Right renal pelvis (tissue), 4 donors: ENCODE results near the gene COL11A2. TPM values are rescaled to one million over a fixed set of nuclear protein-coding genes. Genes with fewer than 3 reads are reported as not detected.
A peak's percentile ranks its signal among the peaks of the same experiment; 100 is the strongest.
"Not testable (repeated sequence)": the region's sequence is repeated elsewhere in the genome, so short reads cannot be mapped to it uniquely, and the experiment has no call there.

Source experiments
- DNase-seq, 4 donors: peaks; one replicate each; pipeline ENCODE4 v3.0.0-alpha.2; 2013; ENCODE audit warnings: low read depth in 4 of 4, low spot score in 3 of 4, missing footprints in 1 of 4
- polyA plus RNA-seq, 4 donors: library from polyadenylated mRNA; unstranded; fragments of 120-200 nt; gene quantifications; one replicate each; pipeline ENCODE4 v1.2.1, GENCODE V29; 2013; ENCODE audit not compliant: insufficient read length in 4 of 4

The COL11A2 gene
- 1 to 10 TPM; 4.7 to 5.6 (median 5.4) TPM for polyA plus RNA-seq

GRCh38 chr6:33192105-33192646, at the start of gene COL11A2:
COL11A2 (minus strand) TSS chr6:33192467; CDS start chr6:33192240, 227 bp downstream.
- DNase-seq: no peak

- DNase-seq: no peak
Measured at GRCh38 chr6:33241968-33242367, 49.7 kb upstream of the COL11A2 start.

- no peak for DNase-seq
Measured at GRCh38 chr6:33237741-33238140, 45.5 kb upstream of the COL11A2 start.

GRCh38 chr6:33236852-33237251, 44.6 kb upstream of the COL11A2 start:
- DNase-seq: no peak

- no peak for DNase-seq
Measured at GRCh38 chr6:33236328-33236727, 44.1 kb upstream of the COL11A2 start.

- DNase-seq: no peak
Measured at GRCh38 chr6:33235221-33235634, 43.0 kb upstream of the COL11A2 start.

GRCh38 chr6:33226503-33227120, 34.3 kb upstream of the COL11A2 start:
- DNase-seq: not testable (repeated sequence)

- DNase-seq: no peak
Measured at GRCh38 chr6:33217681-33218080, 25.4 kb upstream of the COL11A2 start.

- DNase-seq: no peak
Measured at GRCh38 chr6:33217246-33217645, 25.0 kb upstream of the COL11A2 start.

GRCh38 chr6:33216117-33216649, 23.9 kb upstream of the COL11A2 start:
- no peak for DNase-seq

GRCh38 chr6:33215271-33216116, 23.2 kb upstream of the COL11A2 start:
- no peak for DNase-seq

- no peak for DNase-seq
Measured at GRCh38 chr6:33213989-33214335, 21.7 kb upstream of the COL11A2 start.

GRCh38 chr6:33213166-33213988, 21.1 kb upstream of the COL11A2 start:
- DNase-seq: no peak

GRCh38 chr6:33212857-33213165, 20.5 kb upstream of the COL11A2 start:
- no peak for DNase-seq

- no peak for DNase-seq
Measured at GRCh38 chr6:33211666-33212422, 19.6 kb upstream of the COL11A2 start.

- no peak for DNase-seq
Measured at GRCh38 chr6:33211136-33211535, 18.9 kb upstream of the COL11A2 start.

GRCh38 chr6:33209856-33210255, 17.6 kb upstream of the COL11A2 start:
- no peak for DNase-seq

- DNase-seq: peak in 1 of 4 donors; percentile 65
Measured at GRCh38 chr6:33208091-33208967, 16.1 kb upstream of the COL11A2 start, which contains the start of gene RING1. RING1 (plus strand) TSS chr6:33208500; CDS start chr6:33208823, 323 bp downstream.

- DNase-seq: no peak
Measured at GRCh38 chr6:33207552-33208090, 15.4 kb upstream of the COL11A2 start.
